Smooth muscle cell (in vitro differentiated cells): Measurements from ENCODE around the gene ZNF521. TPM values are rescaled to one million over a fixed set of nuclear protein-coding genes. Genes with fewer than 3 reads are reported as not detected.

Source experiments
- DNase-seq: peaks from one replicate; lab custom pipeline; 2025; ENCODE audit not compliant: unreplicated experiment; lab: John Stamatoyannopoulos, UW
- H2AFZ ChIP-seq: fragments of 200-600 bp; sonication (generic); 2 replicates; pipeline ENCODE4 v1.6.0; 2016; ENCODE audit warnings: antibody characterized with exemption, low read depth, mild to moderate bottlenecking
- H3F3A ChIP-seq: fragments of 200-600 bp; sonication (generic); 2 replicates; pipeline ENCODE4 v1.6.0; 2017; ENCODE audit warnings: antibody characterized with exemption, low read depth
- H3K27ac ChIP-seq: fragments of 200-600 bp; sonication (generic); 2 replicates; pipeline ENCODE4 v1.5.1; 2016; ENCODE audit warnings: low read depth, mild to moderate bottlenecking
- H3K27me3 ChIP-seq: fragments of 200-600 bp; sonication (generic); 2 replicates; pipeline ENCODE4 v1.6.1; 2016; ENCODE audit warnings: low read depth, mild to moderate bottlenecking
- H3K36me3 ChIP-seq: fragments of 200-600 bp; sonication (generic); 2 replicates; pipeline ENCODE4 v1.5.1; 2016; ENCODE audit warnings: low read depth
- H3K4me1 ChIP-seq: fragments of 200-600 bp; sonication (generic); 2 replicates; pipeline ENCODE4 v1.5.1; 2016; ENCODE audit warnings: low read depth
- H3K4me2 ChIP-seq: fragments of 200-600 bp; sonication (generic); 2 replicates; pipeline ENCODE4 v1.6.0; 2016; ENCODE audit warnings: mild to moderate bottlenecking
- H3K4me3 ChIP-seq: fragments of 200-600 bp; sonication (generic); 2 replicates; pipeline ENCODE4 v1.5.1; 2016; ENCODE audit warnings: mild to moderate bottlenecking
- H3K79me2 ChIP-seq: fragments of 200-600 bp; sonication (generic); 2 replicates; pipeline ENCODE4 v1.6.0; 2016; ENCODE audit warnings: low read depth, mild to moderate bottlenecking
- H3K9ac ChIP-seq: fragments of 200-600 bp; sonication (generic); 2 replicates; pipeline ENCODE4 v1.6.0; 2016; ENCODE audit warnings: low read depth
- H3K9me3 ChIP-seq: fragments of 200-600 bp; sonication (generic); replicated peaks from 2 replicates; pipeline ENCODE4 v1.5.1; 2016; ENCODE audit warnings: low read depth
- H4K20me1 ChIP-seq: fragments of 200-600 bp; sonication (generic); 2 replicates; pipeline ENCODE4 v1.6.0; 2016; ENCODE audit warnings: low read depth
- WGBS: methylation state at CpG from one replicate; pipeline ENCODE4 v1.1.7; 2016; ENCODE audit warnings: low lambda C conversion rate; 5-methylcytosine and 5-hydroxymethylcytosine counted together
- polyA plus RNA-seq: library from polyadenylated mRNA; unstranded; fragments of >200 nt; fragmentation: Nextera tagmentation; extraction: Ambion mirVana; gene quantifications from 2 replicates; pipeline ENCODE4 v1.2.1, GENCODE V29; 2016
- total RNA-seq: library from RNA; depleted of rRNA; stranded (reverse); fragments of >200 nt; gene quantifications from 2 replicates; pipeline ENCODE4 v1.2.3, GENCODE V29; 2014
- TF ChIP-seq, protein P1 (sequence below): fragments of 200-600 bp; sonication (generic); IDR thresholded peaks from 2 replicates; pipeline ENCODE4 v1.5.1; 2017; ENCODE audit warnings: borderline replicate concordance, mild to moderate bottlenecking, antibody characterized with exemption; ENCODE audit not compliant: insufficient read depth, poor library complexity, severe bottlenecking

ZNF521 gene
- total and polyA plus RNA-seq, 2 experiments from 2014 or later, result 19.9 to 36.4 TPM

DNA sequence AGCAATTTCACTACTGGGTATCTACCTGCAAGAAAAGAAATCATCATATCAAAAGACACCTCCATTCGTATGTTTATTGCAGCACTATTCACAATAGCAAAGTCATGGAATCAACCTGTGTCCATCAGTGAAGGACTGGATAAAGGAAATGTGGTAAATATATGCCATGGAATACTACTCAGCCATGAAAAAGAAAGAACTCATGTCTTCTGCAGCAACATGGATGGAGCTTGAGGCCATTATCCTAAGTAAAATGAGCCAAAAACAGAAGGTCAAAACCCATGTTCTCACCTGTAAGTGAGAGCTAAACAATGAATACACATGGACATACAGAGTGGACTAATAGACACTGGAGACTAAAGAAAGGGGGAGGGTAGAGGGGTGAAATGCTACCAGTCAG is 322.2 kb downstream of the ZNF521 start:
- no peak overlapping the region for H2AFZ ChIP-seq
- H3K4me2 ChIP-seq, result no peak overlapping the region
- no peaks in the 10 kb centered on the region for H4K20me1 ChIP-seq
- no peaks in the 10 kb centered on the region for H3K79me2 ChIP-seq
- no peak for DNase-seq
- TF ChIP-seq, protein P1, sequence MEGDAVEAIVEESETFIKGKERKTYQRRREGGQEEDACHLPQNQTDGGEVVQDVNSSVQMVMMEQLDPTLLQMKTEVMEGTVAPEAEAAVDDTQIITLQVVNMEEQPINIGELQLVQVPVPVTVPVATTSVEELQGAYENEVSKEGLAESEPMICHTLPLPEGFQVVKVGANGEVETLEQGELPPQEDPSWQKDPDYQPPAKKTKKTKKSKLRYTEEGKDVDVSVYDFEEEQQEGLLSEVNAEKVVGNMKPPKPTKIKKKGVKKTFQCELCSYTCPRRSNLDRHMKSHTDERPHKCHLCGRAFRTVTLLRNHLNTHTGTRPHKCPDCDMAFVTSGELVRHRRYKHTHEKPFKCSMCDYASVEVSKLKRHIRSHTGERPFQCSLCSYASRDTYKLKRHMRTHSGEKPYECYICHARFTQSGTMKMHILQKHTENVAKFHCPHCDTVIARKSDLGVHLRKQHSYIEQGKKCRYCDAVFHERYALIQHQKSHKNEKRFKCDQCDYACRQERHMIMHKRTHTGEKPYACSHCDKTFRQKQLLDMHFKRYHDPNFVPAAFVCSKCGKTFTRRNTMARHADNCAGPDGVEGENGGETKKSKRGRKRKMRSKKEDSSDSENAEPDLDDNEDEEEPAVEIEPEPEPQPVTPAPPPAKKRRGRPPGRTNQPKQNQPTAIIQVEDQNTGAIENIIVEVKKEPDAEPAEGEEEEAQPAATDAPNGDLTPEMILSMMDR, result no peak
- no peak overlapping the region for H3K4me3 ChIP-seq
- no peaks in the 10 kb centered on the region for H3K4me1 ChIP-seq
- 82% methylated on average over 1 of the region's 1 CpG for WGBS
- H3K9ac ChIP-seq, result no peak overlapping the region
- H3K36me3 ChIP-seq, result no peaks in the 10 kb centered on the region
- H3K27ac ChIP-seq, result no peak overlapping the region
- H3F3A ChIP-seq, result no peaks in the 10 kb centered on the region
- H3K27me3 ChIP-seq, result peaks cover 22% of the 10 kb centered on the region
- no peaks in the 10 kb centered on the region for H3K9me3 ChIP-seq

DNA sequence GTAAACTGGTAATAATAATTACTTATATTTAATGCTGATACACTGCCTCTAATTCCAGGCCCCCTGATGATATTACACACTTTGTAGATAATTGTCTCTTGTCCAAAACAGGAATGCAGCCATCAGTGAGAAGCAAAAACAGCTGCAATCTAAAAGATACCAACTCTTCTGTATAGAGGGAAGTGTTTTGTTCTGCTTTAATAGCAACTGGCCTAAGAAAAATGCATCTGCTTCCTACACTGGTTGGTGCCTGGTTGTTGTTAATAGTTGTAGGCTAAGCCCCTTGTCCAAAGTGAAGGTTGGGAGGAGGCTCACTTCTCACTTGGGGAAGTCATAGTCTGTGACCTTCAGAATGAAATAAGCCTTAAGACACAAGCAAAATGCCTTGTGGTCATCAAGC is 332.0 kb downstream of the ZNF521 start:
- H3K36me3 ChIP-seq, result no peaks in the 10 kb centered on the region
- H3K9ac ChIP-seq, result no peak overlapping the region
- H3K9me3 ChIP-seq, result no peaks in the 10 kb centered on the region
- TF ChIP-seq, protein P1, result no peak
- H3K4me3 ChIP-seq, result no peak overlapping the region
- H2AFZ ChIP-seq, result no peak overlapping the region
- H3K4me1 ChIP-seq, result no peaks in the 10 kb centered on the region
- H4K20me1 ChIP-seq, result no peaks in the 10 kb centered on the region
- no peaks in the 10 kb centered on the region for H3K27me3 ChIP-seq
- no peaks in the 10 kb centered on the region for H3K79me2 ChIP-seq
- H3K4me2 ChIP-seq, result no peak overlapping the region
- no peak overlapping the region for H3K27ac ChIP-seq
- H3F3A ChIP-seq, result no peaks in the 10 kb centered on the region
- DNase-seq, result no peak

DNA sequence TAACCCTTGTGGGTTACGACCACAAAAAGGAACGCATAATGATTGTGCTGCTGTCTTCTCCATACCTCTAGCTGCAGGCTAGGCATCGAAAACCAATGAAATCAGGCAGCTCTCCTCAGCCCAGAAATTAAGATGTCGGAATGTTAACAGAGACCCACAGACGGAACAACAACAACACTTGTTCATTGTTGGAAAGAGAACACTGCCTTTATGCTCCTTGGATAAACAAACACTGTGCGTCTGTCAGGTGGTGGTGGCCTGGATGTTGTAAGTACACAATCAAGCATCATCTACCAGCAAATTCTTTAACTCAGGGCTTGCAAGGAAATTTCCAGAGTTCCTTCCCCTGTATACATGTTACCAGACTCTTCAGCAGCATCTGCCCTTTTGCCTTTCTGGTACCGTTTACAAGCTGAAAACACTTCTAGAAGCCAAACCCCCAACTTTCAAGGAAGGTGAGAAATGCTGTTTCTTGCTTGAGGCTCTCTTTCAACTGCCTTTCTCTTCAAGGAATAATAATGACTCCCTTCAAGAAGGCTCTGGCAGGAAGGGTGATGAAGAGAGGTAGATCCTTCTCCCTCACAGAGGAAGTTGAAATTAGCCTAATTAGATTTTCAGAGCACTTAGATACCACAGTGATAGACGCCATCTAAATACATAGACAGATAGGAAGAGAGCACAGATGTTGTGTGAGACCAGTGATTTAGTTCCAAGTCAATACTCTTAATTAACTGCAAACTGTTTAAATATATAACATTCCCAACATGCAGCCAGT is 332.7 kb downstream of the ZNF521 start:
- no peaks in the 10 kb centered on the region for H3K9me3 ChIP-seq
- TF ChIP-seq, protein P1, result no peak
- no peak overlapping the region for H3K4me3 ChIP-seq
- no peaks in the 10 kb centered on the region for H4K20me1 ChIP-seq
- H3K4me1 ChIP-seq, result no peaks in the 10 kb centered on the region
- no peaks in the 10 kb centered on the region for H3K27me3 ChIP-seq
- H3K79me2 ChIP-seq, result no peaks in the 10 kb centered on the region
- H3K9ac ChIP-seq, result no peak overlapping the region
- no peak for DNase-seq
- H2AFZ ChIP-seq, result no peak overlapping the region
- H3K36me3 ChIP-seq, result no peaks in the 10 kb centered on the region
- H3F3A ChIP-seq, result no peaks in the 10 kb centered on the region
- no peak overlapping the region for H3K4me2 ChIP-seq
- 67% methylated on average over 8 of the region's 8 CpGs for WGBS
- H3K27ac ChIP-seq, result no peak overlapping the region

DNA sequence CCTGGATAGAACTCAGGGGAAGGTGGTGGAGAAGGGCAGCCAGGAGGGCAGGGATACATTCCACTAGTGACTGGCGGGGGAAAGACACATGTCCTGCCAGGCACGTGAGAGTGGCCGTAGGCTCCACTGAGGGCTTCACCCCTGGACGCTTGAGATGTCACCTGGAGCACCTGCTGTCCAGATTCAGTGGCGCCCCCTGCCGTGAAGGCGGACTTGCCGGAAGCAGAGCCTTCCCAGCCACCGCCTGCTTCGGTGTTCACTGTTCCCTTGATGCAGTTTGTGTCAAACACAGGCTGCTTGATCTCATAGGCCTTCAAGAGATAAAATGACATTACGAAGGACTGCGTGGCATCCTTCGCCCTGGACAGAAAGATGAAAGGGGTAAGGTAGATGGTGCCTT is 335.3 kb downstream of the ZNF521 start:
- Histone ChIP-seq H3K4me3 (no peak overlapping the region), H3K4me2 (no peak overlapping the region), H3K27ac (no peak overlapping the region), H3K4me1 (no peaks in the 10 kb centered on the region), H3F3A (no peaks in the 10 kb centered on the region), H3K27me3 (no peaks in the 10 kb centered on the region), H3K79me2 (no peaks in the 10 kb centered on the region), H4K20me1 (no peaks in the 10 kb centered on the region), H2AFZ (no peak overlapping the region), H3K9ac (no peak overlapping the region), H3K9me3 (no peaks in the 10 kb centered on the region), H3K36me3 (no peaks in the 10 kb centered on the region)
- no peak for DNase-seq
- TF ChIP-seq, protein P1, result no peak
- 95% methylated on average over 13 of the region's 13 CpGs for WGBS
